Keratinocyte (primary cell): ENCODE data around the gene ZNF526. TPM values are rescaled to one million over a fixed set of nuclear protein-coding genes. Genes with fewer than 3 reads are reported as not detected.

ENCODE experiments used
- DNase-seq: peaks from one replicate; pipeline ENCODE4 v3.0.0-alpha.2; 2011; ENCODE audit warnings: low read depth, missing footprints, low spot score
- FAIRE-seq: peaks from 2 replicates; lab custom pipeline; 2011; peaks lifted over from hg19 to GRCh38; lab: Jason Lieb, UNC
- H2AFZ ChIP-seq: 2 replicates; pipeline ENCODE4 v1.6.0; 2012; ENCODE audit warnings: low read length, control low read depth, inconsistent platforms; ENCODE audit not compliant: control insufficient read depth
- H3K27ac ChIP-seq: 2 replicates; pipeline ENCODE4 v1.5.1; 2011; ENCODE audit warnings: low read length; ENCODE audit not compliant: control insufficient read depth, insufficient read depth
- H3K27me3 ChIP-seq: 3 replicates; pipeline ENCODE4 v1.6.0; 2011; ENCODE audit warnings: low read length; ENCODE audit not compliant: control insufficient read depth, insufficient read depth; ENCODE audit errors: extremely low read depth
- H3K36me3 ChIP-seq, 2 experiments: 2 replicates in 1 of 2; 3 replicates in 1 of 2; pipeline ENCODE4 v1.5.1; 2011; ENCODE audit warnings: low read length in 2 of 2, mild to moderate bottlenecking in 1 of 2; ENCODE audit not compliant: control insufficient read depth in 2 of 2, insufficient read depth in 2 of 2; ENCODE audit errors: extremely low read depth in 1 of 2
- H3K4me1 ChIP-seq: 3 replicates; pipeline ENCODE4 v1.5.1; 2011; ENCODE audit warnings: low read length; ENCODE audit not compliant: control insufficient read depth, insufficient read depth; ENCODE audit errors: extremely low read depth
- H3K4me2 ChIP-seq: 3 replicates; pipeline ENCODE4 v1.6.0; 2011; ENCODE audit warnings: low read depth, low read length; ENCODE audit not compliant: control insufficient read depth, insufficient read depth; ENCODE audit errors: extremely low read depth
- H3K4me3 ChIP-seq, 3 experiments: fragments of 200-600 bp in 1 of 3; sonication (generic) in 1 of 3; 2 replicates in 2 of 3; 3 replicates in 1 of 3; pipeline ENCODE4 v1.5.1; 2011 to 2016; ENCODE audit warnings: low read length in 3 of 3, mild to moderate bottlenecking in 3 of 3, control low read depth in 2 of 3, inconsistent platforms in 1 of 3, low read depth in 1 of 3, mixed read lengths in 1 of 3, mixed run types in 1 of 3, moderate library complexity in 1 of 3; ENCODE audit not compliant: control insufficient read depth in 2 of 3, insufficient read depth in 2 of 3; ENCODE audit errors: extremely low read depth in 1 of 3
- H3K79me2 ChIP-seq: 2 replicates; pipeline ENCODE4 v1.6.0; 2012; ENCODE audit warnings: low read length; ENCODE audit not compliant: control insufficient read depth, insufficient read depth
- H3K9ac ChIP-seq: 3 replicates; pipeline ENCODE4 v1.6.0; 2011; ENCODE audit warnings: low read length; ENCODE audit not compliant: control insufficient read depth, insufficient read depth; ENCODE audit errors: extremely low read depth
- H3K9me1 ChIP-seq: 3 replicates; pipeline ENCODE4 v1.6.0; 2011; ENCODE audit warnings: low read length; ENCODE audit not compliant: control insufficient read depth, insufficient read depth; ENCODE audit errors: extremely low read depth
- H3K9me3 ChIP-seq: 2 replicates; pipeline ENCODE4 v1.5.1; 2012; ENCODE audit warnings: low read depth, low read length; ENCODE audit not compliant: control insufficient read depth
- H4K20me1 ChIP-seq: 3 replicates; pipeline ENCODE4 v1.6.0; 2011; ENCODE audit warnings: low read length; ENCODE audit not compliant: control insufficient read depth, insufficient read depth; ENCODE audit errors: extremely low read depth
- EZH2 ChIP-seq: IDR thresholded peaks from one replicate; pipeline ENCODE4 v1.6.1; 2012; ENCODE audit warnings: inconsistent platforms, mild to moderate bottlenecking, low read length, moderate library complexity
- dilution Hi-C: fragments of 300-500 bp; cut with MboI; formaldehyde crosslinking; loops from one replicate; pipeline ENCODE4 v1.7.0; 2020; ENCODE audit warnings: low sequenced_read_pairs; ENCODE audit not compliant: extremely low pct_ligation_motif_present
- polyA plus RNA-seq, 5 experiments: library from polyadenylated mRNA; depleted of rRNA in 3 of 5; stranded (reverse) in 3 of 5; stranded (forward) in 1 of 5; unstranded in 1 of 5; fragments of >200 nt; gene quantifications; 1 replicate in 1 of 5; 2 replicates in 3 of 5; 3 replicates in 1 of 5; pipeline versions ENCODE4 v1.2.1 to v1.2.3, GENCODE V29; 2011 to 2012; ENCODE audit warnings: missing spikeins in 2 of 5, low read depth in 1 of 5, low replicate concordance in 1 of 5
- TF ChIP-seq, protein P1 (sequence below), 3 experiments: IDR thresholded peaks in 1 of 3; conservative IDR thresholded peaks in 1 of 3; optimal IDR thresholded peaks in 1 of 3; 2 replicates in 2 of 3; 3 replicates in 1 of 3; pipeline versions ENCODE3 to v1.5.1; 2011; ENCODE audit warnings: low read length in 3 of 3, mild to moderate bottlenecking in 3 of 3, moderate library complexity in 2 of 3, control low read depth in 1 of 3, inconsistent platforms in 1 of 3; ENCODE audit not compliant: insufficient read depth in 2 of 3; ENCODE audit errors: extremely low read depth in 1 of 3

ZNF526 gene
- polyA plus RNA-seq, 1 donor (not counting 4 experiments of a cell fraction or from before 2014, with no cell fraction given): 5.4 TPM

- H3K4me2 ChIP-seq: no peak overlapping the region
- peaks cover 11% of the 10 kb centered on the region for H3K9me1 ChIP-seq
- H3K27ac ChIP-seq: no peak overlapping the region
- H3K4me3 ChIP-seq: no peak overlapping the region
- no peak overlapping the region for H2AFZ ChIP-seq
- FAIRE-seq: no peak
- no peak overlapping the region for H3K9ac ChIP-seq
- H3K79me2 ChIP-seq: peaks cover 35% of the 10 kb centered on the region
- dilution Hi-C loops: no loop called here
- H4K20me1 ChIP-seq: no peaks in the 10 kb centered on the region
- TF ChIP-seq EZH2: no peak
- TF ChIP-seq, protein P1, sequence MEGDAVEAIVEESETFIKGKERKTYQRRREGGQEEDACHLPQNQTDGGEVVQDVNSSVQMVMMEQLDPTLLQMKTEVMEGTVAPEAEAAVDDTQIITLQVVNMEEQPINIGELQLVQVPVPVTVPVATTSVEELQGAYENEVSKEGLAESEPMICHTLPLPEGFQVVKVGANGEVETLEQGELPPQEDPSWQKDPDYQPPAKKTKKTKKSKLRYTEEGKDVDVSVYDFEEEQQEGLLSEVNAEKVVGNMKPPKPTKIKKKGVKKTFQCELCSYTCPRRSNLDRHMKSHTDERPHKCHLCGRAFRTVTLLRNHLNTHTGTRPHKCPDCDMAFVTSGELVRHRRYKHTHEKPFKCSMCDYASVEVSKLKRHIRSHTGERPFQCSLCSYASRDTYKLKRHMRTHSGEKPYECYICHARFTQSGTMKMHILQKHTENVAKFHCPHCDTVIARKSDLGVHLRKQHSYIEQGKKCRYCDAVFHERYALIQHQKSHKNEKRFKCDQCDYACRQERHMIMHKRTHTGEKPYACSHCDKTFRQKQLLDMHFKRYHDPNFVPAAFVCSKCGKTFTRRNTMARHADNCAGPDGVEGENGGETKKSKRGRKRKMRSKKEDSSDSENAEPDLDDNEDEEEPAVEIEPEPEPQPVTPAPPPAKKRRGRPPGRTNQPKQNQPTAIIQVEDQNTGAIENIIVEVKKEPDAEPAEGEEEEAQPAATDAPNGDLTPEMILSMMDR (optimal IDR thresholded peaks at IDR 0.05 in 1 of 3, IDR thresholded peaks at IDR 0.05 in 1 of 3, conservative IDR thresholded peaks at IDR 0.05 in 1 of 3; ENCODE audit: extremely low read depth in 1 of 3, insufficient read depth in 2 of 3, low read length in 3 of 3): no peak
- H3K27me3 ChIP-seq: no peaks in the 10 kb centered on the region
- peaks cover 51% of the 10 kb centered on the region for H3K4me1 ChIP-seq
- no peak for DNase-seq
- peaks cover 34 to 65% of the 10 kb centered on the region in 2 experiments for H3K36me3 ChIP-seq
- no peaks in the 10 kb centered on the region for H3K9me3 ChIP-seq
These were observed 16.4 kb upstream of the ZNF526 start for GRCh38 chr19:42203700-42204099.

DNA sequence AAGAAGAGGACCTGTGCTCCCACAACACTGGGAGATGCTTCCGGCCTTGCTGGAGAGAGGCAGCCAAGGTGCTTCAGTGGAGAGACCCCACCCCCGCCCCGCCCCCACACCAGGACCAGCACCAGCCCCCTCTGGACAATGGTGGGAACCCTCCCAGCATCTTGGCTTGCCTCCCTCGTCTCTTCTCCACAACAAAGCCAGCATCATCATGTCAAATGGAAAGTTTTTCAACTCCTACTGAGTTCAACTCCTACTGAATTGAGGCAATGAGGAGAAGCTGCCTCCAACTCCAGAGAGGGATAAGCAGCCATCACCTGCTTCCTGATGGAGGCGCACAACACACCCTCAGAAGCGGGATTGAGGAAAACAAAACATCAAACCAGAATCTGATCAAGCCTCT lies 15.4 kb upstream of the ZNF526 start:
- no peak overlapping the region for H3K27ac ChIP-seq
- dilution Hi-C loops: no loop called here
- no peak overlapping the region for H3K9ac ChIP-seq
- no peak overlapping the region for H3K4me2 ChIP-seq
- peaks cover 11% of the 10 kb centered on the region for H3K9me1 ChIP-seq
- H3K27me3 ChIP-seq: no peaks in the 10 kb centered on the region
- H3K79me2 ChIP-seq: peaks cover 35% of the 10 kb centered on the region
- H3K9me3 ChIP-seq: no peaks in the 10 kb centered on the region
- FAIRE-seq: no peak
- H3K4me3 ChIP-seq: no peak overlapping the region
- no peak for DNase-seq
- H2AFZ ChIP-seq: no peak overlapping the region
- peaks cover 35 to 65% of the 10 kb centered on the region in 2 experiments for H3K36me3 ChIP-seq
- H4K20me1 ChIP-seq: no peaks in the 10 kb centered on the region
- no peak for TF ChIP-seq EZH2
- TF ChIP-seq, protein P1 (optimal IDR thresholded peaks at IDR 0.05 in 1 of 3, IDR thresholded peaks at IDR 0.05 in 1 of 3, conservative IDR thresholded peaks at IDR 0.05 in 1 of 3; ENCODE audit: extremely low read depth in 1 of 3, insufficient read depth in 2 of 3, low read length in 3 of 3): no peak
- peaks cover 41% of the 10 kb centered on the region for H3K4me1 ChIP-seq
